B cell (primary cell): ENCODE data around the gene MTX2. TPM values are rescaled to one million over a fixed set of nuclear protein-coding genes. Genes with fewer than 3 reads are reported as not detected.

ENCODE experiments used
- ATAC-seq: fragments of 200-7000 bp; cut with Tn5 transposase; one replicate; pipeline ENCODE4 v1.10.0; 2021; ENCODE audit warnings: low read depth, mild to moderate bottlenecking, moderate number of reproducible peaks, moderate library complexity
- CTCF ChIA-PET: fragments of 350-600 bp; sonication (Branson Sonifier 250); formaldehyde crosslinking; loops from one replicate; lab custom pipeline; 2021; ENCODE audit warnings: antibody characterized with exemption, inconsistent platforms; lab: Charles Lee
- POLR2A ChIA-PET: fragments of 350-600 bp; sonication (Branson Sonifier 250); formaldehyde crosslinking; loops from one replicate; lab custom pipeline; 2021; ENCODE audit warnings: antibody characterized with exemption; lab: Charles Lee
- DNase-seq: peaks from one replicate; pipeline ENCODE4 v3.0.0; 2013
- H2AFZ ChIP-seq: 2 replicates; pipeline ENCODE4 v1.6.1; 2012; ENCODE audit warnings: mild to moderate bottlenecking, low read depth, low read length; ENCODE audit not compliant: insufficient read depth, poor library complexity, severe bottlenecking
- H3K27ac ChIP-seq, 2 donors: 1 replicate in 1 of 2; 2 replicates in 1 of 2; pipeline ENCODE4 v1.5.1; 2012 to 2013; ENCODE audit warnings: low read length in 2 of 2, mild to moderate bottlenecking in 2 of 2, moderate library complexity in 1 of 2
- H3K27me3 ChIP-seq, 4 experiments: fragments of 200-600 bp in 1 of 4; sonication (generic) in 1 of 4; replicated peaks in 1 of 4; 1 replicate in 2 of 4; 2 replicates in 2 of 4; pipeline versions ENCODE4 v1.6.1 to v1.7.0; 2013 to 2016; ENCODE audit warnings: low read length in 3 of 4, mild to moderate bottlenecking in 2 of 4, mixed read lengths in 1 of 4, moderate library complexity in 1 of 4; ENCODE audit not compliant: insufficient read depth in 4 of 4, control insufficient read depth in 3 of 4; ENCODE audit errors: control extremely low read depth in 1 of 4
- H3K36me3 ChIP-seq, 2 experiments: replicated peaks in 1 of 2; 1 replicate in 1 of 2; 2 replicates in 1 of 2; pipeline versions ENCODE4 v1.6.1 to v1.7.1; 2013; ENCODE audit warnings: low read length in 1 of 2; ENCODE audit not compliant: insufficient read depth in 2 of 2, control insufficient read depth in 1 of 2; ENCODE audit errors: control extremely low read depth in 1 of 2, extremely low read depth in 1 of 2
- H3K4me1 ChIP-seq, 2 donors: fragments of 200-600 bp in 1 of 2; sonication (generic) in 1 of 2; 1 replicate in 1 of 2; 2 replicates in 1 of 2; pipeline versions ENCODE4 v1.5.1 to v1.6.1; 2013 to 2017; ENCODE audit warnings: low read length in 2 of 2; ENCODE audit not compliant: control insufficient read depth in 2 of 2, insufficient read depth in 2 of 2
- H3K4me2 ChIP-seq: replicated peaks from 2 replicates; pipeline ENCODE3; 2012; ENCODE audit warnings: mild to moderate bottlenecking, low read depth, low read length; ENCODE audit not compliant: poor library complexity, severe bottlenecking
- H3K4me3 ChIP-seq, 5 experiments: fragments of 200-600 bp in 1 of 5; sonication (generic) in 1 of 5; 1 replicate in 3 of 5; 2 replicates in 2 of 5; pipeline versions ENCODE4 v1.5.1 to v1.7.0; 2011 to 2016; ENCODE audit warnings: low read length in 4 of 5, mild to moderate bottlenecking in 4 of 5, low read depth in 2 of 5, control low read depth in 1 of 5, moderate library complexity in 1 of 5; ENCODE audit not compliant: insufficient read depth in 1 of 5; ENCODE audit errors: control extremely low read depth in 1 of 5, extremely low read depth in 1 of 5
- H3K79me2 ChIP-seq: fragments of 200-600 bp; sonication (generic); one replicate; pipeline ENCODE4 v1.6.0; 2016; ENCODE audit warnings: low read length; ENCODE audit not compliant: control insufficient read depth, insufficient read depth
- H3K9ac ChIP-seq: fragments of 200-600 bp; sonication (generic); 2 replicates; pipeline ENCODE4 v1.6.1; 2017; ENCODE audit warnings: mild to moderate bottlenecking, low read length, moderate library complexity
- H3K9me3 ChIP-seq, 3 donors: one replicate each; pipeline versions ENCODE4 v1.6.1 to v1.7.1; 2013; ENCODE audit warnings: low read length in 2 of 3; ENCODE audit not compliant: control insufficient read depth in 2 of 3, insufficient read depth in 1 of 3; ENCODE audit errors: control extremely low read depth in 1 of 3
- H4K20me1 ChIP-seq: 2 replicates; pipeline ENCODE4 v1.6.0; 2012; ENCODE audit warnings: mild to moderate bottlenecking, low read length; ENCODE audit not compliant: insufficient read depth, control insufficient read depth, poor library complexity, severe bottlenecking
- H3K27ac Mint-ChIP-seq: one replicate; pipeline ENCODE4 v1.8.0; 2021; ENCODE audit warnings: mixed read lengths
- H3K27me3 Mint-ChIP-seq: one replicate; pipeline ENCODE4 v1.8.0; 2021; ENCODE audit warnings: mixed read lengths
- H3K4me1 Mint-ChIP-seq: one replicate; pipeline ENCODE4 v1.8.0; 2021; ENCODE audit warnings: mixed read lengths
- H3K4me3 Mint-ChIP-seq: one replicate; pipeline ENCODE4 v1.8.0; 2021; ENCODE audit warnings: mixed read lengths
- H3K9me3 Mint-ChIP-seq: one replicate; pipeline ENCODE4 v1.8.0; 2022; ENCODE audit warnings: mixed read lengths; ENCODE audit not compliant: insufficient read depth
- EZH2 ChIP-seq: IDR thresholded peaks from 2 replicates; pipeline ENCODE4 v1.6.1; 2012; ENCODE audit warnings: borderline replicate concordance, low read depth, mild to moderate bottlenecking, moderate library complexity, low read length; ENCODE audit not compliant: insufficient read depth, poor library complexity, severe bottlenecking
- WGBS: methylation state at CpG from one replicate; pipeline ENCODE4 v1.1.5; 2013; ENCODE audit warnings: missing lambda C conversion rate; ENCODE audit not compliant: insufficient coverage; 5-methylcytosine and 5-hydroxymethylcytosine counted together
- intact Hi-C: fragments of 100-400 bp; cut with micrococcal nuclease; formaldehyde crosslinking; loops from one replicate; pipeline ENCODE4 v1.10.0; 2022
- polyA plus RNA-seq: library from polyadenylated mRNA; depleted of rRNA; stranded (reverse); fragments of >200 nt; gene quantifications from 2 replicates; pipeline ENCODE4 v1.2.3, GENCODE V29; 2012
- total RNA-seq, 2 donors: library from RNA; stranded (reverse); fragments of 120-200 nt in 1 of 2; gene quantifications; 1 replicate in 1 of 2; 2 replicates in 1 of 2; pipeline versions ENCODE4 v1.2.3 to v1.2.4, GENCODE V29; 2013 to 2022
- TF ChIP-seq, protein P1 (sequence below): fragments of 200-600 bp; IDR thresholded peaks from one replicate; pipeline ENCODE4 v1.8.0; 2022; ENCODE audit warnings: antibody characterized with exemption, mild to moderate bottlenecking

MTX2 gene
- total and polyA plus RNA-seq, 2 donors (not counting 1 experiment from before 2014, with no cell fraction given), result 11.2 to 11.5 TPM

- no peak for ATAC-seq
- Histone ChIP-seq H4K20me1 (no peaks in the 10 kb centered on the region), H3K79me2 (peaks cover 53% of the 10 kb centered on the region), H3K4me1 (peaks cover 0 to 6% of the 10 kb centered on the region in 2 donors), H3K36me3 (no peaks in the 10 kb centered on the region), H3K9me3 (no peaks in the 10 kb centered on the region), H3K27ac (no peak overlapping the region), H3K27me3 (no peaks in the 10 kb centered on the region), H2AFZ (no peak overlapping the region), H3K4me3 (no peak overlapping the region), H3K4me2 (no peak overlapping the region), H3K9ac (no peak overlapping the region)
- peaks cover 29% of the 10 kb centered on the region for H3K4me1 Mint-ChIP-seq
- H3K9me3 Mint-ChIP-seq, result no peaks in the 10 kb centered on the region
- WGBS, result no CpG with 5 or more reads among the region's 1 CpG
- POLR2A ChIA-PET, result no interaction called here
- TF ChIP-seq EZH2, result no peak
- TF ChIP-seq, protein P1, sequence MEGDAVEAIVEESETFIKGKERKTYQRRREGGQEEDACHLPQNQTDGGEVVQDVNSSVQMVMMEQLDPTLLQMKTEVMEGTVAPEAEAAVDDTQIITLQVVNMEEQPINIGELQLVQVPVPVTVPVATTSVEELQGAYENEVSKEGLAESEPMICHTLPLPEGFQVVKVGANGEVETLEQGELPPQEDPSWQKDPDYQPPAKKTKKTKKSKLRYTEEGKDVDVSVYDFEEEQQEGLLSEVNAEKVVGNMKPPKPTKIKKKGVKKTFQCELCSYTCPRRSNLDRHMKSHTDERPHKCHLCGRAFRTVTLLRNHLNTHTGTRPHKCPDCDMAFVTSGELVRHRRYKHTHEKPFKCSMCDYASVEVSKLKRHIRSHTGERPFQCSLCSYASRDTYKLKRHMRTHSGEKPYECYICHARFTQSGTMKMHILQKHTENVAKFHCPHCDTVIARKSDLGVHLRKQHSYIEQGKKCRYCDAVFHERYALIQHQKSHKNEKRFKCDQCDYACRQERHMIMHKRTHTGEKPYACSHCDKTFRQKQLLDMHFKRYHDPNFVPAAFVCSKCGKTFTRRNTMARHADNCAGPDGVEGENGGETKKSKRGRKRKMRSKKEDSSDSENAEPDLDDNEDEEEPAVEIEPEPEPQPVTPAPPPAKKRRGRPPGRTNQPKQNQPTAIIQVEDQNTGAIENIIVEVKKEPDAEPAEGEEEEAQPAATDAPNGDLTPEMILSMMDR, result no peak
- DNase-seq, result no peak
- no peaks in the 10 kb centered on the region for H3K27me3 Mint-ChIP-seq
- CTCF ChIA-PET, result interaction anchor here (0.7 kb wide), 1 partner anchor 16 kb away, joined by 4 read pairs; no protein-coding TSS in a partner anchor
- no peak overlapping the region for H3K4me3 Mint-ChIP-seq
- H3K27ac Mint-ChIP-seq, result no peak overlapping the region
- intact Hi-C loops, result no loop called here
Measured at GRCh38 chr2:176284461-176285049, 15.3 kb downstream of the MTX2 start.

- no peaks in the 10 kb centered on the region for H3K27me3 Mint-ChIP-seq
- CTCF ChIA-PET, result interaction anchor here (0.7 kb wide), 1 partner anchor 15 kb away, joined by 4 read pairs; no protein-coding TSS in a partner anchor
- H2AFZ ChIP-seq, result no peak overlapping the region
- no peaks in the 10 kb centered on the region for H3K27me3 ChIP-seq
- H3K27ac ChIP-seq, result no peak overlapping the region
- POLR2A ChIA-PET, result no interaction called here
- H3K4me3 ChIP-seq, result no peak overlapping the region
- H4K20me1 ChIP-seq, result no peaks in the 10 kb centered on the region
- TF ChIP-seq, protein P1, result no peak
- no peak for TF ChIP-seq EZH2
- H3K4me1 ChIP-seq, result peaks cover 0 to 6% of the 10 kb centered on the region in 2 donors
- H3K9me3 Mint-ChIP-seq, result no peaks in the 10 kb centered on the region
- H3K4me1 Mint-ChIP-seq, result peaks cover 34% of the 10 kb centered on the region
- no peak overlapping the region for H3K27ac Mint-ChIP-seq
- H3K79me2 ChIP-seq, result peaks cover 53% of the 10 kb centered on the region
- no peak overlapping the region for H3K4me2 ChIP-seq
- H3K36me3 ChIP-seq, result no peaks in the 10 kb centered on the region
- ATAC-seq (no peak), DNase-seq (no peak)
- H3K9me3 ChIP-seq, result no peaks in the 10 kb centered on the region
- intact Hi-C loops, result no loop called here
- H3K4me3 Mint-ChIP-seq, result no peak overlapping the region
- no peak overlapping the region for H3K9ac ChIP-seq
Measured at GRCh38 chr2:176285321-176285720, 16.1 kb downstream of the MTX2 start.
